Activated naive CD4-positive, alpha-beta T cell treated with anti-CD3 and anti-CD28 coated beads, Interleukin-2, amount 50 U/mL, for 72 hours (primary cell): Measurements from ENCODE around the gene CRTC3. TPM values are rescaled to one million over a fixed set of nuclear protein-coding genes. Genes with fewer than 3 reads are reported as not detected.

Source experiments
- ATAC-seq, 2 donors: fragments of 150-1000 bp; cut with Tn5 transposase; 2 replicates each; pipeline ENCODE4 v1.10.0; 2021; ENCODE audit warnings: mild to moderate bottlenecking in 2 of 2, moderate library complexity in 2 of 2
- DNase-seq, 2 donors: peaks; one replicate each; pipeline ENCODE4 v3.0.0; 2021 to 2022; ENCODE audit warnings: low spot score in 2 of 2
- H3K27ac Mint-ChIP-seq, 2 donors: one replicate each; pipeline ENCODE4 v1.8.0; 2022; ENCODE audit warnings: mild to moderate bottlenecking in 2 of 2, mixed read lengths in 2 of 2
- H3K36me3 Mint-ChIP-seq, 2 donors: one replicate each; pipeline ENCODE4 v1.8.0; 2022; ENCODE audit warnings: mixed read lengths in 2 of 2
- H3K9me3 Mint-ChIP-seq, 2 donors: one replicate each; pipeline ENCODE4 v1.8.0; 2022; ENCODE audit warnings: mixed read lengths in 2 of 2
- total RNA-seq, 2 donors: library from RNA; stranded (reverse); gene quantifications; one replicate each; pipeline ENCODE4 v1.2.3, GENCODE V29; 2022

CRTC3 gene
- total RNA-seq, 2 donors from 2014 or later = 41.8 to 58.1 TPM

DNA sequence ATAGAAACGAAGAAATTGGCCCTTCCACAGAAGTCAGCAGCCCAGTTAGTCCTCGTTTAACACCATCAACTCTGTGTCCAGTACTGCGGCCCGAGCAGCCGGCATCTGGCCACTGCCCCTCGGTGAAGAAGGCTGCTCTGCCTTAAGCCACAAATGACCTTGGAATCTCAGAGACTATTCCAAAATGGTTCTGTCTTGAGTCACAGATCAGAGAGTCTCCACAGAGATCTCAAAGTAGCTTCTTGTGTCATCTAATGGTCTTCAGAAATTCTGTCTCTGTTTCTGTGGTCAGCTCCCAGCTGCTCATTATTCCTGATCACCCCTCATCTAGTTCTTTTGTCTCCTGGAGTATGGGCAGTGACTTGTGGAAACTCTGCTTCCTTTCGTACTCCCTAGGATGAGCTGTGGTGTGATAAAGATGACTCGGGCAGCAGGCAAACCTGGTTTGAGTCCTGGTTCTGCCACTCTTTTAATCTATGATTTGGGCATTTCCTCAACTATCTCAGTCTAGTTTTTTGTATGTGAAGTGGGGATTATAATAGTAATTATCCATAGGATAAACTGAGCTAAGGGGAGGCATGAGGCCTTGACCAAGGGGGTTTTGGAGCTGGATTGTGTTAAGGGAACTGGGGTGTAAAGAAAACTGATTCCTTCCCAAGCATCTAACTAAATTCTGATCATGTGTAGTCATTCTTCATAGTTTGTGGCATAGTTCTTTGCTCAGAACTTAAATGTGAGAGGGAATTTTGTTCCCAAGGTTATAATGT lies 22.6 kb downstream of the CRTC3 start:
- H3K36me3 Mint-ChIP-seq = peaks cover 0 to 7% of the 10 kb centered on the region in 2 donors
- ATAC-seq (no peak), DNase-seq (no peak)
- H3K9me3 Mint-ChIP-seq = no peaks in the 10 kb centered on the region
- peak overlapping the region in 1 of 2 donors; percentile 15 for H3K27ac Mint-ChIP-seq

DNA sequence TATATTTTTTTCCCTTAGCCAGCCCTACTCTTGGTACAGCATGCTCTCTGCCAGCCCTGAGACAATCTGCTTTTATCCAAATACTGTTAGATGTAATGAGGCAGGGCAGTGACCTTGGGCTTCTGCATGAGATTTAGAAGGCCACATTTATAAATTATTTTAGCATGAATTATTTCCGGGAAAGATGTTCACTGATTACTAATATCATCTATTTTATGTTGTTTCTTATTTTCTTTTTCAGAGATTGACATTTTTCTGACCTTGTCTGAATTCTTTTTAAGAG lies 23.1 kb downstream of the CRTC3 start:
- DNase-seq (no peak), ATAC-seq (no peak)
- no peaks in the 10 kb centered on the region for H3K9me3 Mint-ChIP-seq
- peaks cover 0 to 8% of the 10 kb centered on the region in 2 donors for H3K36me3 Mint-ChIP-seq
- H3K27ac Mint-ChIP-seq = no peak overlapping the region

- Mint-ChIP-seq H3K27ac (no peak overlapping the region), H3K9me3 (no peaks in the 10 kb centered on the region), H3K36me3 (peaks cover 0 to 12% of the 10 kb centered on the region in 2 donors)
- DNase-seq (no peak), ATAC-seq (no peak)
Measured at GRCh38 chr15:90553248-90553745, 23.6 kb downstream of the CRTC3 start.

DNA sequence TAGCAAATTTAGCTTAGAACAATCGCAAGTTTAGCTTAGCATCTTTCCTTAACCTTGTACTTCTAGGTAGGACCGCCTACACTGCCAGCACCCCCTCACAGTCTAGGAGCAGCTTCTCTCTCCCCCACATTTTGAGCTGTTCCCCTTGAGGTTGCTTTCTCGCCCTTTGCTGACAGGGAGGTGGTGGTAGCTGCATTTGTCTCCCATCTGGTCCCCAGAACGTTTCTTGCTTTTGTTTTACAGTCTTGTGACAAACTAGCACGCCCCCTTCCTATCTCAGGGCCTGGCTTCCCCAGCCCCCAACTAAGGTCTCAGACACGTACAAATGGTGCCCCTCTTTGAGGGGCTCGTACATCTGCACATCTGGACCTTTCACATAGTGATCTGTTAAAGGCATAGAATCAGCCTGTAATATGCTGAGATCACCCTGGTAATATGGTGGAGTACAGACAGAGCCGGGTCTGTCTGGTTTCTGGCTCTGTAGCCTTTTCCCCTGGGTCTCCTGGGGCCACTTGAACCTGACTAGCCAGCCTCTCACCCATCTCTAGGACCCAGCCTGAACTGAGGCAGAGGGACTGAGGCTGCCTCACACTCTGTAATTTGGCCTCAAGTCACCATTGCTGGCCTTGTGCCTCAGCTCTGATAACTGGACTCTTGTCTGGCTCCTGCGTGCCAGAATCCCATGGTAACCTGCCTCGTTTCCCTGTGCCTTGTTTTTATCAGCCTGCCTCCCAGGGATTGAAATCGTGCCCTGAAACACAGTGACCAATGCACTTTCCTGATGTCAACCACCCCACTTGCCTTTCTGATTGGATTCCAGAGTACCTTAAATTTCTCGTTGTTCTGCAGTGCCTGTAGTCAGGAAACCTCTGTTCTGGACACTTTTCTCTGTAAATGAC lies 27.7 kb downstream of the CRTC3 start:
- Mint-ChIP-seq H3K9me3 (no peaks in the 10 kb centered on the region), H3K36me3 (peaks cover 0 to 26% of the 10 kb centered on the region in 2 donors), H3K27ac (peak overlapping the region; percentile 72 to 73)
- no peak for DNase-seq
- ATAC-seq = peak in 1 of 2 donors; percentile 44

- H3K27ac Mint-ChIP-seq = peak overlapping the region; percentile 73 to 80
- no peak for ATAC-seq
- H3K36me3 Mint-ChIP-seq = peaks cover 0 to 31% of the 10 kb centered on the region in 2 donors
- H3K9me3 Mint-ChIP-seq = no peaks in the 10 kb centered on the region
- DNase-seq = no peak
Measured at GRCh38 chr15:90558171-90558573, 28.4 kb downstream of the CRTC3 start.

GRCh38 chr15:90559119-90559518 lies 29.4 kb downstream of the CRTC3 start:
- ATAC-seq (no peak), DNase-seq (no peak)
- no peaks in the 10 kb centered on the region for H3K9me3 Mint-ChIP-seq
- H3K27ac Mint-ChIP-seq = peak overlapping the region in 1 of 2 donors; percentile 79
- peaks cover 0 to 31% of the 10 kb centered on the region in 2 donors for H3K36me3 Mint-ChIP-seq

GRCh38 chr15:90560229-90560776 lies 30.6 kb downstream of the CRTC3 start:
- peaks cover 0 to 36% of the 10 kb centered on the region in 2 donors for H3K36me3 Mint-ChIP-seq
- DNase-seq = no peak
- H3K9me3 Mint-ChIP-seq = no peaks in the 10 kb centered on the region
- H3K27ac Mint-ChIP-seq = no peak overlapping the region
- ATAC-seq = no peak

DNA sequence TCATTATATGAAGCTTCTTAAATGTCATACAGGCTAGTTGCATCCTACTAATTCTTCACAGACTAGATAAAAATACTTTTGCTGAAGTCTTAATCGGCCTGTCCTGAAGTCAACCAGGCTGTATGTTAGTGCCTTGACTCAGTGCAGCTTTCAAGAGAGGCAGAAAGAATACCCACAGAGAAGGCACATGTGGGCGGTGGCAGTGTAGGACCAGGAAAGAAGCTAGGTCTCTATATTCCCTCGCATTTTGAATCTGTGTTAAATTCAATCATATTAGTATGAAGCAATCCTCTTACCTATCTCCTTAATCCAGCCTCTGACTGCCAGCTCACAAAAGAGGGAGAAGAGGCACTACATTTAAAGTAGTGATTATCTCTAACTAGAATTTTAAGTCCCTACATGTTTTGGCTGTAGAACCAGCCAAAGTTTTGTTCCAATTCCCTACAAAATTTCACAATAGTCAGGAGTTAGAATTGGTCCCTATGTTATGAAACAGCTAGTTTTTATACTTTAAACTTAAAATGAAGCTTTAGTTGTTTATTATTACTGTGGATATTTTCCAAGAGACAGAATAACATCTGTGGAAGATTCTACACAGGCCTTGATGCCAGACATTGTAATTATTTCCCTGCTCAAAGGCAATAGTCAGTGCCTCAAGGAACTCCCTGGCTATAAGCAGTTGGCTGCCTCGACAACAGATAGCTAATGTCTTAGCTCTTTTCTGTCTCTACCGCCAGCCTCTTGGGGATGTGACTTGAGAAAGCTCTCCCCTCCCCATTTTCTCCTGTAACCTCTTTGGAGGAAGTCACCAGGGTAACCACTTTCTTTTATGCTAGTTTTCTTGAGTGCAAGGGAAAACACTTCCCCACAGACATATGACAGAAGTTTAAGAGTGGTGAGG lies 31.9 kb downstream of the CRTC3 start:
- peak overlapping the region; percentile 84 for H3K27ac Mint-ChIP-seq
- H3K9me3 Mint-ChIP-seq = peaks cover 0 to 3% of the 10 kb centered on the region in 2 donors
- H3K36me3 Mint-ChIP-seq = peaks cover 0 to 43% of the 10 kb centered on the region in 2 donors
- DNase-seq (no peak), ATAC-seq (peak; percentile 48 to 60)

DNA sequence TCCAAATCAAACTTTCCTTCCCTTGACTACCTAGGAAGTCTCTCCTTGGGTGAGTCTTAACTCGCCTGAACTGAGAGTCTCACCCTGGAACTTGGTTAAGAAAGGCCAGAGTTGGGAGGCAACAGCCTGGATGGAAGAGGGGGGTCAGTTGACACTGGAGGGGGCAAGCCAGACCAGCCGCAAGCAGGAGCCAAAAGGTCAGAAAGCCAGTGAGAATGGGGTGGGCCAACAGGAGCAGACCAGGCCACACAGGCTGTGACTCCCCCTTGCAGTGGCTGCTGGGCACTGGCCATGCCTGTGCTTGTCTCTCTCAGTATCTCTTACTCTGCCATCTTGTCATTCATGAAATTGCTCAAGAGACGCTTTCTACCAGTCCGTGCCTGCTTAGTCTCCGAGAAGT lies 32.9 kb downstream of the CRTC3 start:
- H3K36me3 Mint-ChIP-seq = peaks cover 0 to 44% of the 10 kb centered on the region in 2 donors
- DNase-seq (no peak), ATAC-seq (no peak)
- H3K9me3 Mint-ChIP-seq = peaks cover 0 to 3% of the 10 kb centered on the region in 2 donors
- H3K27ac Mint-ChIP-seq = peak overlapping the region; percentile 84

DNA sequence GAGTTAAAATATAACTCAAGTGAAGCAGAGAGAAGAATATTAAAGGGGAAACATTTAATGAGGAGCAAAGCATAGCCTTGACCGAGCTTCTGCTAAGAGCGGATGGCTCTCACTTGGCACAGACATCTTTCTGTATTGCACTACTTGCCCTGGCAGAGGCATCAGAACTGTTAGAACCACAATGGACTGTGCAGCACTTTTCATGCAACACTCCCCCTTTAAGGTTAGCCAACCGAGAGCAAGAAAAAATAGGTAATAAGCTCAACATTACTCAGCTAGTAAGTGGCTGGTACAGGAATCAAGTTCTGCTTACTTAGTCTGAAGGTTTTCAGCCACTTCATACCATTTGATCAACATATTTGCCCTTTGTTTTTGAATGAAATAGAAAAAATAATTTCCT lies 33.7 kb downstream of the CRTC3 start:
- peak overlapping the region in 1 of 2 donors; percentile 72 for H3K27ac Mint-ChIP-seq
- H3K36me3 Mint-ChIP-seq = peaks cover 0 to 46% of the 10 kb centered on the region in 2 donors
- DNase-seq (no peak), ATAC-seq (no peak)
- peaks cover 3% of the 10 kb centered on the region in 2 donors for H3K9me3 Mint-ChIP-seq

- peaks cover 0 to 42% of the 10 kb centered on the region in 2 donors for H3K36me3 Mint-ChIP-seq
- DNase-seq (no peak), ATAC-seq (peak in 1 of 2 donors; percentile 19)
- peak overlapping the region; percentile 72 to 91 for H3K27ac Mint-ChIP-seq
- peaks cover 3% of the 10 kb centered on the region in 2 donors for H3K9me3 Mint-ChIP-seq
Measured at GRCh38 chr15:90564051-90564450, 34.3 kb downstream of the CRTC3 start.

- DNase-seq (no peak), ATAC-seq (no peak)
- Mint-ChIP-seq H3K27ac (peak overlapping the region; percentile 72 to 79), H3K36me3 (peaks cover 0 to 37% of the 10 kb centered on the region in 2 donors), H3K9me3 (peaks cover 3% of the 10 kb centered on the region in 2 donors)
Measured at GRCh38 chr15:90564590-90564989, 34.9 kb downstream of the CRTC3 start.

DNA sequence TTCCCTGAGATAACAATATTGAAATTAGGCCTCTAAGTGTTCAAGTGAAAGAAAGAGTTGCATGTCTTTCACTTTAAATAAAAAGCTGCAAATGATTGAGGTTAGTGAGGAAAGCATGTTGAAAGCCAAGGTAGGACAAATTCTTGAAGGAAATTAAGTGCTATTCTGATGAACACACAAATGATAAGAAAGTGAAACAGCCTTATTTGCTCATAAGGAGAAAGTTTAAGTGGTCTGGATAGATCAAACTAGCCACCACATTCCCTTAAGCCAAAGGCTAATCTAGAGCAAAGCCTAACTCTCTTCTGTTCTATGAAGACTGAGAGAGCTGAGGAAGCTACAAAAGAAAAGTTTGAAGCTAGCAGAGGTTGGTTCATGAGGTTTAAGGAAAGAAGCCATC lies 36.1 kb downstream of the CRTC3 start:
- DNase-seq (no peak), ATAC-seq (peak; percentile 37 to 43)
- H3K9me3 Mint-ChIP-seq = peaks cover 3% of the 10 kb centered on the region in 2 donors

GRCh38 chr15:90570643-90571042 lies 40.9 kb downstream of the CRTC3 start:
- no peak for DNase-seq
- Mint-ChIP-seq H3K27ac (peak overlapping the region; percentile 48 to 63), H3K36me3 (peaks cover 0 to 30% of the 10 kb centered on the region in 2 donors), H3K9me3 (peaks cover 2 to 3% of the 10 kb centered on the region in 2 donors)
- ATAC-seq = peak in 1 of 2 donors; percentile 12

More for the DNA sequence above, 36.1 kb downstream of the CRTC3 start:
- Mint-ChIP-seq H3K36me3 (peaks cover 0 to 31% of the 10 kb centered on the region in 2 donors), H3K27ac (peak overlapping the region; percentile 30 to 44)

DNA sequence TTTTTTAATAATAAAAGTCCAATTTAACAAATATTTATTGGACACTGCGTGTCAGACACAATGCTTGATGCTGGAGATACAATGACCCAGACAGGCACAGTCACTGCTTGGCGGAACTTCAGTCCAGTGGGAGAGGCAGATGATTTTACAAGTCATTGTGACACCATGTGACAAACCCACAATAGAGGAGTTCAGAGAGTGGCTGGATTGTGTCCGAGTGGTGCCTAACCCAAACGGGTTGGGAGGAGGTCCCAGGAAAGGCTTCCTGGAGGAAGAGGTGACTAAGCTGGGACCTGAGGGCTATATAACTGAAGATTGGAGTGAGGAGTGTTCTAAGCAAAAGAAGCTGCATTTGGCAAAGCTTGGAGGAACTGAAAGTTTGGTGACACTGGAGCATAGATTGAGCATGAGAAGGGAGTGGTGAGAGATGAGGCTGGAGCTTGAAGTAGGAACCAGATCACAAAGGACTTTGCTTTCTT lies 41.4 kb downstream of the CRTC3 start:
- Mint-ChIP-seq H3K36me3 (peaks cover 0 to 31% of the 10 kb centered on the region in 2 donors), H3K27ac (no peak overlapping the region), H3K9me3 (peaks cover 3 to 4% of the 10 kb centered on the region in 2 donors)
- DNase-seq (no peak), ATAC-seq (peak in 1 of 2 donors; percentile 56)

DNA sequence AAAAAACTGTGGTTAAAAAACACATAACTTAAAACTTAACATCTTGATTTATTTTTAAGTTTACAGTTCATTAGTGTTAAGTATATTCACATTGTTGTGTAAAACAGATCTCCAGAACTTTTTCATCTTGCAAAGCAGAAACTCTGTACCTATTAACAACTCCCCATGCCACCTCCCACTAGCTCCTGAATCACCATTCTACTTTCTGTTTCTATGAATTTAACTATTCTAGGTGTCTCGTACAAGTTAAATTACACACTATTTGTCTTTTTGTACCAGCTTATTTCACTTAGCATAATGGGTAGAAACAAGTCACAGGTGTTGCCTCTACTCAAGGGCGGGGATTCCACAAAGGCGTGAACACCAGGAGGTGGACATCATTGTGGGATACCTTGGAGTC lies 43.2 kb downstream of the CRTC3 start:
- Mint-ChIP-seq H3K36me3 (peaks cover 4 to 34% of the 10 kb centered on the region in 2 donors), H3K9me3 (peaks cover 1 to 9% of the 10 kb centered on the region in 2 donors), H3K27ac (peak overlapping the region; percentile 46 to 76)
- ATAC-seq (peak; percentile 41 to 47), DNase-seq (no peak)
